HG03280 (cell line): ENCODE measurements around the gene LY6G5C.

ENCODE experiments used
- ATAC-seq: cut with Tn5 transposase; IDR thresholded peaks from one replicate; pipeline ENCODE4 v1.9.1; 2021; ENCODE audit warnings: mild to moderate bottlenecking, moderate library complexity; ENCODE audit not compliant: unreplicated experiment

The LY6G5C gene

DNA sequence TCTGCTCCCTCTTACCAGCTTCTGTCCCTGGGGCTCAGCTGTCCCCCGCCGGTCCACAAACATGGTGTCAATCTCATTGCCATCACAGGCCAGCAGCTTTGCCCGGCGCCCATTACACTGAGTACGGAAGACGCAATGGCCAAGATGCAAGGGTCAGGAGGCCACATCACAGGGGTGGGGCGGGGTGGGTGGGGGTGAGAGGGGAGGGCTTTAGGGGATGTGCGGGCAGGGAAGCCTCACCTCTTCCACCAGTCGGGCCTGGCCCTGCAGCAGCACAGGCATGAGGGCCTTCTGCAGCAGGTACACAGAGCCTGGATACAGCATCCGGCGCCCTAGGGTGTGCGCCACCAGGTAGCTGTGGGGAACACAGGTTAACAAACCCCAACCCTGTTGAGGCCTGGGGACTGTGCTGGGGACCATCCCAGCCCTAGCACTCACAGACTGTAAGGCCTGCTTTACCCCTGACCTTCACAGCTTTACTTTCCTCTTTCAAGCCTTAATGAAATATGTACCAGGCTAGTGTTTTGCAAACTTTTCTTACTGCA, 10.8 kb upstream of the LY6G5C start:
- no peak for ATAC-seq

DNA sequence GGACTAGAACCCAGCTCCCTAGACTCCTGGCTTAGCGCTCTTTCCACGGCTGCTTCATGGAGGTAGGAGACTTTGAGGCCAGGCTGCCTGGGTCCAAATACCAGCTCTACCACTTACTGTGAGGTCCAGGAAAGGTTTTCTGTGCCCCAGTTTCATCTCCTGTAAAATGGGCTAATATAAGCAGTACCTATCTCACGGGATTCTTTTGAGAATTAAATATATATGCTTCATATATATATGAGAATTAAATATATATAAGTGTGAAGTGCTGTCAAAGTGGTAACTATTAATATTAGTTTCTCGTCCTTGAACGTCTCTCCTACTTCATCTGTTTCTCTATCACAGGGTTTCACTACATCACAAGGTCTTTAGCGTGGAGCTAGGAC, 10.2 kb upstream of the LY6G5C start:
- ATAC-seq = no peak

DNA sequence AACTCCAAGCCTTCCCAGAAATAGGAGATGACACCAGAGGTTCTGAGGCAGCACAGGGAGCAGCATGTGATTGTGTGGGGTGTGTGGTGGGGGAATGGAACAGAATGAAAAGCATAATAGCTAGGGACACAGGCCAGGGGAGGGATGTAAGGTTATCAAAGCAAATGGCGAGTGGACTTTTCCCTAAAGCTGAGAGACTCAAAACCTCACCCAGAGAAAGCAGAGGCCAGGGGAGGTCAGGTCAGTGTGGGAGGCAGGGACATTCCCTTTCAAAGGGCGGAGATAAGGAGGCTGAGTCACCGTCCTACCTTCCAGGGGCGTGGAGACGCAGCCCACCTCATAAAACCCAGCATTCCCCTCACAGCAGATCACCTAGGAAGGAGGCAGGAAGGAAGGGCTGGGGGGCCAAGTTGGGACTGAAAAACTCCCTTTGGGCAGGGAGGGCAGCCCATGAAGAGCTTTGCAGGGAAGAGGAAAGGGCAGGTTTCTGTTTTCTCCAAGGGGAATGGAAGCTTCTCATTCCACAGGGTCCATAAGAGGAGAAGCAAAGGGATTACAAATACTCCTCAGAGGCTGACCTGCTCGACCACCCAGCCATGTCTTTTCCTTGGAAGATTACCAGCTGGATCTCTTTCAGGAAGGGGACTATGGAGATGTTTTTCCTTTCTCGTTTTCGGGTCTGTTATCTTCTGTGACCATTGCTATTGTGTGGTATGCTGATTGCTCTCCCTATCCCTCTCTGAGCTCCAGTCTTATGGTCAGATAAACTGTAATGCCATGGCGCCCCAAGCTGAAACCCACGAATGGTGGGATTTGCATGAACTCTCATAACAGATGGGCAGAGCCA, 9.6 kb upstream of the LY6G5C start:
- ATAC-seq = no peak

DNA sequence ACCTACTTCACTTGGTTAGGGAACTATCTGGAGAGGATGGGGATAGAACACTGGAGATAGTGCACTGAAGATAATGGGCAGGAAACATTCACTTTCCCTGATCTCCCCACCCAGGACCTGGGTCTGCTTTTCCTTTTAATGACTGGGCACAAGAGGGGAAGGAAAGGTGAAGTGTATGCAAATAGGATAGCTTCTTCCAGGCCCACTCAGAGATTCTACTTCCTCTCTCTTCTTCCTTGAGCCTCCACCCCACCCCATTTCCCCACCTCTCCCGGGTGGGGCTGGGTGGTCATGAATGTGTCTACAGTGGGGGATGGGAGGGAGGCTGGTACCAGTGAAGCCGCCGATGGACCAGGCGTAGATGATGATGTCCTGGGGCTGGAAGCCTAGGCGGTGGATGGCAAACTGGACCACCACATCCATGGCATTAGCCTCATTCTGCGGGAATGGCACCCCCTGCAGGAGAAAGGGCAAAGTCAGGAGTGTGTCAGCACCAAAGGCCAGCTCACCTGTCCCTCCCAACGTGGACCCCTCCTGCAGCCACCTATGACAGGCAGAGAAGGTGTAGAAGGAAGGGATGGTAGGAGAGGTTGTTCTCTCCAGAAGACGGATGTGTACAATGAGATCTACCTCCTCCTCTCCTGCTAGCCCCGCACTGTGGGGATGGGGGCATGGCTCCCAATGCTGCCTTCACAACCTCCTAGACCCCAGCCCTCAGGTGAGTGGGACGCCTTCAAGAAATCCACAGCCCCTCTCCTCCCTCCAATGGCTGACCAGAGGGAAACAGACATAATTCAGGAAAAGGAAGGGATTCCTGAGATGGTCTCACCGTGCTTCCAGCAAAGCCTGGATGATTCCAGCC, 8.6 kb upstream of the LY6G5C start:
- no peak for ATAC-seq

DNA sequence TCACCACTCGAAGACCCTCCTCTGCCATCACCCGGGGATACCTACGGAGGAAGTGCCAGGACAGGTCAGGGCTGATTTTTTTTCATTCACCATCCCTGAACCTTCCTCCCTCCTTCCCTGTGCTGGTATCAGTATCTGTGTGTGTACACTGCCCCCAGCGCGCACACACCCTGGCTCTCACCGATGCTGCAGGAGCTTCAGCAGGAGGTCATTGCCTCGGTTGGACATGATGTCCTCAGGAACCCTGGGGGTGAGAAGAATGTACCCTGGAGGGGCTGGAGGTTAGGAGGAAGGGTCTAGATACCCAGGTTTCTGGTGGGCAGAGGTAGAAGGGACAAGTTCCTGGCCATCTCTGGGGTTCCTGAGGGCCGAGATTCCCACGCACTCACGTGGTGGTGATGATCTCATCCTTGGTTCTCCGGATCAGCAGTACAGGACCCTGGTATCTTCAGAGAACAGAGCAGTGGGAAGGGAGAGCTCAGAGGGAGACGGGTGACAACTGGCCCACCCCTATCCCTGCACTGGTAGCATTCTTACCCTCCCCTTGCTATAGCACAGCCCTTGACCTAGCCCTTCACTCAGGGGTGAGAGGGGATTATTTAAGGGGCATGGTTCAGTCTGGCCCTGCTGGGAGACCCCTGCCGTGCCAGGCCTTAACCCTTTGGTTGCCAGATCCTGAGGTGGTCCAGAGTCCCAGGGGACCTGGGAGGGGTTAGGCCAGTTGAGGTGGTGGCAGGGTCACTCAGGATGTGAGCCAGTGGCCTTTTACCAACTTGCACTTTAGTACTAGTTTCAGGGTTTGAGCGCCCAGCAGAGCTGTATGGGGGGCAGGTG, 7.2 kb upstream of the LY6G5C start:
- ATAC-seq = no peak

DNA sequence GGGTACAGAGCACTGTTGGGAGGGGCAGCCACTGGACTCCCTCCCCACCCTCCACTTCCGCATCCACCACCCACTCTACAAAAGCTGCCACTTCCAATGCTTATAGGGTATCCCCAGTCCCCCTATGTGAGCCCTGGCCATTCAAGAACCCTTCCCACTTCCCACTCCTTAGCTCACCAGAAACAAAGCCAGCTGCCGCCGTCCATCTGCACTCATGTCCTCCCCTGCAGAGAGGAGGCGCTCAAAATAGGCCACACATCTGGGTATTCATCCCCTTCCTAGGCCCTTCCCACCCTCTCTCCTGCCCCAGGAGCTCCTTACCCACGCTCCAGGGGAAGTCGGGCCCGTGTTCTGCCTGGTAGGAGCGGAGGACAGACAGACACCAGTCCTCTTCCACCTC, 6.5 kb upstream of the LY6G5C start:
- ATAC-seq = no peak

DNA sequence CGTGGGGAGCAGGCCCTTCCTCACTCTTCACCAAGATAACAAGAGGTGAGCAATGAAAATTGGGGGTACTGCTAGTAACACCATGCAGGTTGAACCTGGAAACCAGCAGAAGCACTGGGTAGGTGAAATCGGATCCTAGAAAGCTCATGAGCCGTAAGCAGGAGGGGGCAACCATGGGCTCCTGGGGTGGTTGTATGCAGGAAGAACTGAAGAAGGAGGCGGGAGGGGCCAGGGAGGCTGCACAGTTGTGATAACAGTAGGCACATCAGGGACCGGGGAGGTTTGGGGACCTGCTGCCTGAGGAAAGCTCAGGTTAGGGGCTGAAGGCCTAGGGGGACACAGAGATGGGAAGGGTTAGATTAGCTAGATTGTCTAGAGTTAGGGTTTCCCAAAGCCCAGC, 5.6 kb upstream of the LY6G5C start:
- ATAC-seq = no peak

DNA sequence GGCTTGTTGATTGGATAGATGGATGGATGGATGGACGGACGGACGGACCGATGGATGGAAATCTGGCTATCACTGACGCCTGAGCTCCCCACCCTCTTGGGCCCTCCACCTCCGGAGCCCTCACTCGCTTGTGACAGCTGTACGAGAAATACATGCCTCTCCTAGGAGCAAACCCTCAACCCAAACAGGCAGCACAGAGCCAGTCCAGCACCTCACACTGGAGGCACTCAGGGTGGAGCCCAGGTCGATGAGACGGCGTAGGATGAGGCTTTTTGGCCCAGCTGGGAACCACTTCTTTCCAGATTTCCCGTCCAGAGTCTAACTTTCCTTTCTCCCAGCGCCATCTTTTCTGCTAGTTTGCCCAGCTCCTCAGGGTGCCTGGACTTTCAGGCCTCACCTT, 2.7 kb upstream of the LY6G5C start:
- ATAC-seq = no peak

DNA sequence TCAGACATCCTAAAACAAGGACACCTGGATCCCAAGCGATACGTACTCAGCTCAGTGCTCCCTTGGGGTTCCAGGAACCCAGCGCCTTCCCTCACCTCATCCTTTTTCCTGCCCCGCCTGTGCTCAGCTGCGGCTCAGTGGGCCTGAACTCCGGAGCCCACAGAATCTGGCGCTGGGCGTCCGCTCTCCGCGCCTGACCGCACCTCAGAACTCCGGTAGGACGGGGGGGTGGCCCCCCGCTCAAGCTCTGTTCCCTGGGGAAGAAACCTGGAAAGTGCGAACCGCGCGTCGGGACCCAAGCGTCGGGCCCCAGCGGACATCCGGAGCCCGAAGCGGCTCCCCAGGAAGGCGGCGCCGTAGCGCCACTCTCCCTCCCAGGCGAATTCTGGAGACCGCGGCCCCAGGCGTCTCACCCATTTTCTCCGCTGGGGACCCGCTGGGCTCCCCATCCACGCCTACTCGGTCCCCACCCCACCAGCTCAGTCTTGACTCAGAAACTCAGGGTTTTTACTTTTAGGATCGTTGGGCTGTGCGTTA, 336 bp upstream of the LY6G5C start:
- no peak for ATAC-seq

DNA sequence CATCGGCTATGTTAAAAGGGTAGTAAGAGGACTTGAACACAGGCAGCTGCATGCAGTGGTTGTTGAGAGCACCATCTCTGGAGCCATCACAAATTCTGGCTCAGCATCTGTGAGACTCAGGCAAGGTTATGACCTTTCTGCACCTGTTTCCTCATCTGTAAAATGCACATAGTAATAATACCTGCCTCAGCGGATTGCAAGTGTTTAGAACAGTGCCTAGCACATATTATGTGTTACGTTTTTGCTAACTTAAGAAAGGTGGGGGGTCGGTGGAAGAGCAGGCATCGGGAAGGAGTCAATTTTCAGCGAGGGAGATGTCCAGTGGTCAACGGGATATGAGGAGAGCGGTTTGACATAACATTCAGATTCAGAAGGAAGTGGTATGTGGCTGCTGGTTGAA, 2.9 kb downstream of the LY6G5C start:
- ATAC-seq = no peak

DNA sequence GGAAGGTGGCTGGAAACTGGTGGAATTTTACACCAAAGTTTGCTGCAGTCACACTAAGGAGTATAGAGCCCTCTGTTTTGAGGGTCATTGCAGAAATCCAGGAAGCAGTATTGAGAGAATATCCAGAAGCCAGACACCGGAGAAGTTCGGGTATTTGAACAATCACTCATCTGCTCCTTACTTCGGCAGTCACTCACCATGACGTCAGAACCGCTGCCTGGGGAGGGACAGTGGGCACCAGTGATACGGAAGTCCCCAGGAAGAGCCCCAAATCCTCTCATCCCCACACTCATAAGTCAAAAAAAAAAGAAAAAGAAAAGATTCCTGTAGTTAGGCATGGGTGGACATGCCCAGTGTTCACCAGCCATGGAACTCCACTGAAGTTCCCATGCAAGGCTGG, 4.0 kb downstream of the LY6G5C start:
- no peak for ATAC-seq

DNA sequence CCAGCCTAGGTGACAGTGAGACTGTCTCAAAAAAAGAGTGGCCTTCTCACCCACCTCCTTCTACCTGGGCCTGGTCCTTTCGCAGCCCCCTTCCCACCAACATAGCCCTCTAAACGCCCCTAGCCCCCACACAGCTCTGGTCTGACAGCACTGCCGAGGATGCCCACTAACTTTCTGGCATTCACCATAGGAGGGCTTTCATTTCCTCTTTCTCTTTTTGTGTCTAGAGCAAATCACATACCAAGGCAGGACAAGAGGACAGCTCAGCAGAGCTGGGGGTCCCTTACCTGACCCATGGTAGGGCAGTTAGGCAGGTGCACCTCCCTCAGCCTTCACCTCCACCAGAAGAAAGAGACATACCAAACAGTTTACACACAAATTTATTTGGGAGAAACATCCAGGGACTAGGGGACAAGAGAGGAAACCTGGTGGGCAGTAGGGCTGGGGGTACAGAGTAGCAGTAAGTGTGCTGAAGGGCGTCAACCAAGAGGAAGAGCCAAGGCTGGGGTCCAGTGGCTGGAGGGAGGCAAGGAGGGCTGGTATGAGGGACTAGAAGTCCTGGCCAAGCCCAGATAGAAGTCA, 4.5 kb downstream of the LY6G5C start:
- no peak for ATAC-seq

DNA sequence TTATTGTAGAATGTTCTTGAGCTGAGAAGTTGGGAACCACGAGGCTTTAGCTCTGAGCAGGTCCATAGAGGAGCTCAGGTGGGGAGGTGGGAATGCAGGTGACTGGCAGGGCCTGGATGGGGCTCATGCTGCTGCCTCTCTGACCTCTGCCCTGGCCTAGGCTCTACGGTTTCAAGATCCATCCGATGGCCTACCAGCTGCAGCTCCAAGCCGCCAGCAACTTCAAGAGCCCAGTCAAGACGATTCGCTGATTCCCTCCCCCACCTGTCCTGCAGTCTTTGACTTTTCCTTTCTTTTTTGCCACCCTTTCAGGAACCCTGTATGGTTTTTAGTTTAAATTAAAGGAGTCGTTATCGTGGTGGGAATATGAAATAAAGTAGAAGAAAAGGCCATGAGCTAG, 11.2 kb downstream of the LY6G5C start, which contains the start of gene LY6G5B:
Gene LY6G5B, plus strand, starts transcription at position 301 of the 400 bp plus-strand sequence. CDS start 975 bp downstream, outside the sequence.
- ATAC-seq = no peak

DNA sequence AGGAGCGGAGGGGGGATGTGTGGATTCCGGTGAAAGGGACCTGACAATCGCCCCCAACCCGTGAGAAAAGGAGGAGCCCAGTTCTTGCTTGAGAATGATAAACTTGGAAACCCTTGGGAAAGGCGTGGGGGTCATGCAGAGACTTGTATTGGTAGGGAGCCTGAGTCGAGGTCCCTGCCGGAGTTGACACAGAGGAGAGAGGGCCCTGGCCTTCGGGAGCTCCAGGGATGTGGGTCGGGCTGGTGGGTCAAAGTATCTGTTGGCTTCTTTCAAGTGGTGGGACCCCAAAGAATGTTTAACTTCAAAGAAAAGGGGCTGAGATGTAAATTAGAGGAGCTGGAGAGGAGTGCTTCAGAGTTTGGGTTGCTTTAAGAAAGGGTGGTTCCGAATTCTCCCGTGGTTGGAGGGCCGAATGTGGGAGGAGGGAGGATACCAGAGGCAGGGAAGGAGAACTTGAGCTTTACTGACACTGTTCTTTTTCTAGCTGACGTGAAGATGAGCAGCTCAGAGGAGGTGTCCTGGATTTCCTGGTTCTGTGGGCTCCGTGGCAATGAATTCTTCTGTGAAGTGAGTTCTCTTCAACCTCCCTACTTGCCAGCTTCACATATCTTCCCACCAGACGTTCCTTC, 14.4 kb downstream of the LY6G5C start:
- no peak for ATAC-seq

DNA sequence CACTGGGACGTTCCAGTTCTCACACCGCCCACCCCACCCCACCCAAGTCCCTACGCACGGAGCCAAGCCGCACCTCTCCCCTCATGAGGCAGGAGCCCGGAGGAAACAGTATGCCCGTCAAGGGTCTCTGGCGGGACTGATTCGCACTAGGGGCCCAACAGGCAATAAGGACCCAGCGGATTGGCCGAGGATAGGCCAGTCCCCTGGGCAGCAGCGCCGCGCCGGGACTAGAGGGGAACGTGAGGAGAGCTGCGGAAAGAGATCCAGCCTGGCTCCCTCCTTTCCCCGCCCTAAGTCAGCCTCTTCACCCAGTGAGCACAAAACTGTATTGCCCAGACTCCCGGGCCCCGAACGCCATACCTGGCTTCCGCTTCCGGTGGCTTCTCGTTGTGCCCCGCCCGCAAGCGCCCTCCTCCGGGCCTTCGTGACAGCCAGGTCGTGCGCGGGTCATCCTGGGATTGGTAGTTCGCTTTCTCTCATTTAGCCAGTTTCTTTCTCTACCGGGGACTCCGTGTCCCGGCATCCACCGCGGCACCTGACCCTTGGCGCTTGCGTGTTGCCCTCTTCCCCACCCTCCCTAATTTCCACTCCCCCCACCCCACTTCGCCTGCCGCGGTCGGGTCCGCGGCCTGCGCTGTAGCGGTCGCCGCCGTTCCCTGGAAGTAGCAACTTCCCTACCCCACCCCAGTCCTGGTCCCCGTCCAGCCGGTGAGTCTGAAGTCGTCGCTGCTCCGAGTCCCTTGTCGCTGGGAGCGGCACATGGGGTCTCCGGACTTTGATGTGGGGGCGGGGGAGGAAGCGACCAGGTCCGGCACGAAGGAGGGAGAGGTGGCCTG, 15.1 kb downstream of the LY6G5C start, which contains the start of gene CSNK2B:
Gene CSNK2B, plus strand, starts transcription at position 580 of the 836 bp plus-strand sequence. CDS start 752 bp downstream, outside the sequence.
- ATAC-seq = peak; percentile 84

DNA sequence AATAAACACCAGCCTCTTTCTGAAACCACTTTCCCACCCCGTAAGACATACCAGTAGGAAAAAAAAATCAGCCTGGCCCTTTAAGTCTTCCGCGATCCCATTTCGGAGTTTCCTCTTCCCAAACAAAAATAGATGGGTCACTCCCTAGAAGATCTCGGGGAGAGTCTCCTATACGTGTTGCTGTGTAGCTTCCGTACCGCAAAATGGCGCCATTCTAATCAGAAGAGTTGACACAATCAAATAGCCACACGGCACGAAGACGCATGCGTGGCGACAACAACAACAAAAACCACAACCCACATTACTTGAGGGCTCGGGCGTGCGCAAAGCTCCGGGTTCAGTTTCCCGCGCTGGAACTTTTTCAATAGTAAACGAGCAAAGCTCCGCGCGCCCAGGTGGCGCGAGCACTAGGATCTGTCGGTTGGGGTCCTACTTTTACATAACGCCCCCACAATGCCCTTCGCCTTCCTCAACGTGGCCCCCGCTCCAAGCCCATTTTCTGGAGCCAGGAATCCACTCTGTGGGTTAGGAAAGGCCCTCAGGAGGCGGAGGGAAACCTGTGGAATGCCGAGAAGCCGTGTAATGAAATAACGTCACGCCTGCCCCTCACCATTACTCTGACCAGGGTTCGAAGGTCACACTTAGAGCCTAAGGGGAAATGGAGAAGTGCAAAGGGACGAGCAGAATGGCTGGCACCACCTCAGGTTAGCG, 15.9 kb downstream of the LY6G5C start, which contains the start of gene GPANK1:
Gene GPANK1, minus strand, starts transcription at position 208 of the 711 bp plus-strand sequence. CDS start 519 bp downstream, outside the sequence.
- ATAC-seq = peak; percentile 36

DNA sequence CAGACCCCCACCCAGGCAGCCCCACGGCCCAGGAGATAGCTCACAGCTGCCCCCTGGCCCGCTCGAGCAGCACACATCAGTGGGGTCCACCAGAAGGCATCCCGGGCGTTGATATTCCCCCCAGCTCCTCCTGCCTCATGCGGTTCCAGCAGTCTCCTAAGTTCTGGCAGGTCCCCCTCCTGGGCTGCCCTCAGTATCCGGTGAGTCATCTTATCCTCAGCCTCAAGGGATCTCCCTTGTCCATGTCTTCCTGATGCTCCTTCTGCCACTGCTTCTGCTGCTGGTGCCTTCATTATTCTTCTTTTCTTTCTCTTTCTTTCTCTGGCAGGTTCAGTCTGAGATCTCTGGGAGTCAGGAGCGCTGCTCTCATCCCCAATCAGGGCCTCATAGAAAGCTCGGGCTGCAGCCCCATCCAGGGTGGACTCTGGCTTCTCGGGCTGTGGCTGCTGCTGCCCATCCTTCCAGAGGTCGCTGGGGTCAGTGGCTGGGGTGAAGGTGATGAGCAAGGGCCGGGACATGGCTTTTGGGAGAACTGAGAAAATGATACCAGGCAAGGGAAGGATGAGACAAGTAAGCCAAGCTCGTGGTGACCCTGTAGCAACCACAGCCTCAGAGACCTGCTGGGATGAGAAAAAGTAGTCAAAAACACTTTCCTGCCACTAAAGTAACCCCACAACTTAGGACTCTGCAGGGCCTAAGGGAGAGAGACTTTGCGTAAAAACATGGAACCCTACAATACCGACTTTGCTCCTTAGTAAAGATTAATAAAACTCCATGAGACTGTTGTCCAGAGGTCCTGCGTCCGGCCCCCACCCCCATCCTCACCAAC, 16.7 kb downstream of the LY6G5C start:
- no peak for ATAC-seq
